BE2C (cell line): ENCODE data around the gene MINAR2. TPM values are rescaled to one million over a fixed set of nuclear protein-coding genes. Genes with fewer than 3 reads are reported as not detected.

Experiments used
- DNase-seq: peaks from one replicate; pipeline ENCODE4 v3.0.0-alpha.2; 2020
- H3K27me3 ChIP-seq: fragments of 250-450 bp; sonication (Bioruptor Pico); 2 replicates; pipeline ENCODE4 v1.5.1; 2020; ENCODE audit warnings: mild to moderate bottlenecking
- H3K36me3 ChIP-seq: fragments of 250-450 bp; sonication (Bioruptor Pico); 2 replicates; pipeline ENCODE4 v1.5.1; 2020; ENCODE audit warnings: mild to moderate bottlenecking
- H3K4me1 ChIP-seq: fragments of 250-450 bp; sonication (Bioruptor Pico); 2 replicates; pipeline ENCODE4 v1.5.1; 2020
- H3K4me3 ChIP-seq: 2 replicates; pipeline ENCODE4 v1.5.1; 2011; ENCODE audit warnings: low read depth, low read length
- H3K9me3 ChIP-seq: fragments of 250-450 bp; sonication (Bioruptor Pico); 2 replicates; pipeline ENCODE4 v1.5.1; 2020
- CTCF ChIP-seq: IDR thresholded peaks from 2 replicates; pipeline ENCODE4 v1.5.1; 2012; ENCODE audit warnings: mild to moderate bottlenecking, low read depth, low read length
- polyA plus RNA-seq: library from polyadenylated mRNA; unstranded; fragments of >200 nt; gene quantifications from one replicate; pipeline ENCODE4 v1.2.1, GENCODE V29; 2012; ENCODE audit warnings: low read depth, missing spikeins; ENCODE audit not compliant: insufficient read length, insufficient read depth

MINAR2 gene
- polyA plus RNA-seq = 0.43 TPM

GRCh38 chr5:129747572-129748407 is at the start of gene MINAR2:
Gene MINAR2, plus strand, starts transcription at chr5:129748094. Its CDS starts 97 bp downstream, at chr5:129748191.
- no peak for DNase-seq
- H3K27me3 ChIP-seq = no peaks in the 10 kb centered on the region
- peaks cover 3% of the 10 kb centered on the region; the same call in 1 of the 2 replicates for H3K36me3 ChIP-seq
- no peak within 1 kb of the TSS for H3K4me3 ChIP-seq
- no peaks in the 10 kb centered on the region for H3K4me1 ChIP-seq
- H3K9me3 ChIP-seq = no peaks in the 10 kb centered on the region
- no peak for TF ChIP-seq CTCF

GRCh38 chr5:129698661-129699060 is 49.2 kb upstream of the MINAR2 start:
- Histone ChIP-seq H3K27me3 (no peaks in the 10 kb centered on the region), H3K36me3 (peaks cover 90% of the 10 kb centered on the region), H3K4me3 (no peak overlapping the region), H3K4me1 (no peaks in the 10 kb centered on the region), H3K9me3 (no peaks in the 10 kb centered on the region; the same call in 1 of the 2 replicates)
- DNase-seq = no peak
- peak; percentile 54 for TF ChIP-seq CTCF

- no peak for TF ChIP-seq CTCF
- Histone ChIP-seq H3K9me3 (no peaks in the 10 kb centered on the region), H3K27me3 (no peaks in the 10 kb centered on the region), H3K36me3 (peaks cover 81% of the 10 kb centered on the region), H3K4me1 (no peaks in the 10 kb centered on the region), H3K4me3 (no peak overlapping the region)
- no peak for DNase-seq
These were observed 31.7 kb upstream of the MINAR2 start for GRCh38 chr5:129716235-129716634.

- Histone ChIP-seq H3K4me1 (no peaks in the 10 kb centered on the region), H3K4me3 (no peak overlapping the region), H3K36me3 (peaks cover 81% of the 10 kb centered on the region), H3K27me3 (no peaks in the 10 kb centered on the region), H3K9me3 (no peaks in the 10 kb centered on the region)
- DNase-seq = no peak
- TF ChIP-seq CTCF = no peak
These were observed 31.2 kb upstream of the MINAR2 start for GRCh38 chr5:129716651-129717050.

GRCh38 chr5:129717751-129718310 is 30.1 kb upstream of the MINAR2 start:
- no peaks in the 10 kb centered on the region for H3K9me3 ChIP-seq
- TF ChIP-seq CTCF = no peak

More at GRCh38 chr5:129717751-129718310, 30.1 kb upstream of the MINAR2 start:
- Histone ChIP-seq H3K4me3 (no peak overlapping the region), H3K4me1 (no peaks in the 10 kb centered on the region), H3K27me3 (no peaks in the 10 kb centered on the region), H3K36me3 (peaks cover 75% of the 10 kb centered on the region)
- no peak for DNase-seq
